ENCODE data around the gene PRKAG2. TPM values are rescaled to one million over a fixed set of nuclear protein-coding genes. Genes with fewer than 3 reads are reported as not detected.

The PRKAG2 gene
- total and polyA plus RNA-seq, 2 experiments from 2014 or later = 17.0 to 19.5 TPM

- Histone ChIP-seq H3F3A (ENCODE audit: insufficient read depth) (no peaks in the 10 kb centered on the region), H3K27me3 (replicated peaks; ENCODE audit: insufficient read depth) (peaks cover 66% of the 10 kb centered on the region), H3K9me2 (ENCODE audit: insufficient read depth) (no peaks in the 10 kb centered on the region), H3K79me2 (ENCODE audit: insufficient read depth) (no peaks in the 10 kb centered on the region), H3K36me3 (ENCODE audit: low read depth) (no peaks in the 10 kb centered on the region), H3K27ac (no peak overlapping the region), H2AFZ (no peak overlapping the region), H3K4me1 (ENCODE audit: insufficient read depth) (no peaks in the 10 kb centered on the region), H3K4me3 (no peak overlapping the region), H3K9ac (no peak overlapping the region), H4K20me1 (ENCODE audit: insufficient read depth) (no peaks in the 10 kb centered on the region), H3K9me3 (ENCODE audit: low read depth) (no peaks in the 10 kb centered on the region), H3K4me2 (ENCODE audit: unreplicated experiment) (no peak overlapping the region)
- in situ Hi-C loops (cut with MboI) = no loop called here
- WGBS, 2 experiments (ENCODE audit: low coverage in 1 of 2, low lambda C conversion rate in 2 of 2, missing lambda C conversion rate in 2 of 2) = 65 to 67% methylated on average over 15 of the region's 15 CpGs
- TF ChIP-seq EZH2 (IDR thresholded peaks at IDR 0.05; ENCODE audit: insufficient read depth, poor library complexity, severe bottlenecking) = no peak
- TF ChIP-seq EZH2phosphoT487 (IDR thresholded peaks at IDR 0.05; ENCODE audit: insufficient read depth, low read depth) = no peak
- DNase-seq = no peak
These were observed 7.6 kb upstream of the PRKAG2 start for GRCh38 chr7:151884312-151885201.

- Histone ChIP-seq H4K20me1 (ENCODE audit: insufficient read depth) (no peaks in the 10 kb centered on the region), H3F3A (ENCODE audit: insufficient read depth) (no peaks in the 10 kb centered on the region), H3K4me2 (ENCODE audit: unreplicated experiment) (no peak overlapping the region), H3K27me3 (replicated peaks; ENCODE audit: insufficient read depth) (peaks cover 66% of the 10 kb centered on the region), H3K4me3 (no peak overlapping the region), H3K9ac (no peak overlapping the region), H3K4me1 (ENCODE audit: insufficient read depth) (no peaks in the 10 kb centered on the region), H3K9me2 (ENCODE audit: insufficient read depth) (no peaks in the 10 kb centered on the region), H2AFZ (no peak overlapping the region), H3K27ac (no peak overlapping the region), H3K79me2 (ENCODE audit: insufficient read depth) (no peaks in the 10 kb centered on the region), H3K36me3 (ENCODE audit: low read depth) (no peaks in the 10 kb centered on the region), H3K9me3 (ENCODE audit: low read depth) (no peaks in the 10 kb centered on the region)
- no peak for TF ChIP-seq EZH2phosphoT487 (IDR thresholded peaks at IDR 0.05; ENCODE audit: insufficient read depth, low read depth)
- TF ChIP-seq EZH2 (IDR thresholded peaks at IDR 0.05; ENCODE audit: insufficient read depth, poor library complexity, severe bottlenecking) = no peak
- in situ Hi-C loops (cut with MboI) = no loop called here
- no peak for DNase-seq
- WGBS, 2 experiments (ENCODE audit: low coverage in 1 of 2, low lambda C conversion rate in 2 of 2, missing lambda C conversion rate in 2 of 2) = 44 to 51% methylated on average over 3 of the region's 3 CpGs
These were observed 6.9 kb upstream of the PRKAG2 start for GRCh38 chr7:151883857-151884256.

- peaks cover 72% of the 10 kb centered on the region for H3K27me3 ChIP-seq (replicated peaks; ENCODE audit: insufficient read depth)
- WGBS, 2 experiments (ENCODE audit: low coverage in 1 of 2, low lambda C conversion rate in 2 of 2, missing lambda C conversion rate in 2 of 2) = 68 to 82% methylated on average over 2 of the region's 2 CpGs
These were observed 5.8 kb upstream of the PRKAG2 start for GRCh38 chr7:151882734-151883133.

GRCh38 chr7:151880688-151881087 is 3.8 kb upstream of the PRKAG2 start:
- H3K9me3 ChIP-seq (ENCODE audit: low read depth) = no peaks in the 10 kb centered on the region
- H3K4me1 ChIP-seq (ENCODE audit: insufficient read depth) = no peaks in the 10 kb centered on the region
- TF ChIP-seq EZH2 (IDR thresholded peaks at IDR 0.05; ENCODE audit: insufficient read depth, poor library complexity, severe bottlenecking) (no peak), EZH2phosphoT487 (IDR thresholded peaks at IDR 0.05; ENCODE audit: insufficient read depth, low read depth) (no peak)
- peaks cover 71% of the 10 kb centered on the region for H3K27me3 ChIP-seq (replicated peaks; ENCODE audit: insufficient read depth)
- WGBS, 2 experiments (ENCODE audit: low coverage in 1 of 2, low lambda C conversion rate in 2 of 2, missing lambda C conversion rate in 2 of 2) = 68 to 70% methylated on average over 3 of the region's 3 CpGs
- H2AFZ ChIP-seq = no peak overlapping the region
- no peak overlapping the region for H3K9ac ChIP-seq
- in situ Hi-C loops (cut with MboI) = no loop called here
- H3K9me2 ChIP-seq (ENCODE audit: insufficient read depth) = no peaks in the 10 kb centered on the region
- H3K36me3 ChIP-seq (ENCODE audit: low read depth) = no peaks in the 10 kb centered on the region
- no peaks in the 10 kb centered on the region for H4K20me1 ChIP-seq (ENCODE audit: insufficient read depth)
- DNase-seq = no peak
- no peaks in the 10 kb centered on the region for H3F3A ChIP-seq (ENCODE audit: insufficient read depth)
- H3K4me3 ChIP-seq = no peak overlapping the region
- no peak overlapping the region for H3K27ac ChIP-seq
- no peak overlapping the region for H3K4me2 ChIP-seq (ENCODE audit: unreplicated experiment)
- no peaks in the 10 kb centered on the region for H3K79me2 ChIP-seq (ENCODE audit: insufficient read depth)

More at GRCh38 chr7:151882734-151883133, 5.8 kb upstream of the PRKAG2 start:
- Histone ChIP-seq H4K20me1 (ENCODE audit: insufficient read depth) (no peaks in the 10 kb centered on the region), H3K9me2 (ENCODE audit: insufficient read depth) (no peaks in the 10 kb centered on the region), H3K9ac (no peak overlapping the region), H3K27ac (no peak overlapping the region), H3K4me3 (no peak overlapping the region), H3K4me1 (ENCODE audit: insufficient read depth) (no peaks in the 10 kb centered on the region), H3K79me2 (ENCODE audit: insufficient read depth) (no peaks in the 10 kb centered on the region), H3F3A (ENCODE audit: insufficient read depth) (no peaks in the 10 kb centered on the region), H3K4me2 (ENCODE audit: unreplicated experiment) (no peak overlapping the region), H2AFZ (no peak overlapping the region), H3K36me3 (ENCODE audit: low read depth) (no peaks in the 10 kb centered on the region), H3K9me3 (ENCODE audit: low read depth) (no peaks in the 10 kb centered on the region)
- in situ Hi-C loops (cut with MboI) = no loop called here
- DNase-seq = no peak
- no peak for TF ChIP-seq EZH2 (IDR thresholded peaks at IDR 0.05; ENCODE audit: insufficient read depth, poor library complexity, severe bottlenecking)
- TF ChIP-seq EZH2phosphoT487 (IDR thresholded peaks at IDR 0.05; ENCODE audit: insufficient read depth, low read depth) = no peak
